SK-N-SH (cell line): Measurements from ENCODE around the gene CMYA5. TPM values are rescaled to one million over a fixed set of nuclear protein-coding genes. Genes with fewer than 3 reads are reported as not detected.

Source experiments
- CTCF ChIA-PET: fragments of 300-600, 350-600 bp; formaldehyde crosslinking; extraction: SDS; loops from one replicate; lab custom pipeline; 2021; lab: Yijun Ruan, JAX
- POLR2A ChIA-PET: fragments of 350-600 bp; sonication (Branson Sonifier 250); formaldehyde crosslinking; extraction: SDS; loops from one replicate; lab custom pipeline; 2020; ENCODE audit warnings: antibody characterized with exemption, inconsistent platforms; lab: Yijun Ruan, JAX
- DNase-seq: peaks from one replicate; pipeline ENCODE4 v3.0.0; 2012
- H2AFZ ChIP-seq: fragments of 200-600 bp; sonication (generic); 2 replicates; pipeline ENCODE4 v1.8.1; 2016; ENCODE audit warnings: antibody characterized with exemption, mild to moderate bottlenecking, low read depth
- H3F3A ChIP-seq: fragments of 200-600 bp; sonication (generic); replicated peaks from 2 replicates; pipeline ENCODE3; 2016; ENCODE audit warnings: antibody characterized with exemption, mild to moderate bottlenecking; ENCODE audit not compliant: insufficient read depth
- H3K27ac ChIP-seq, 2 experiments: fragments of 200-500 bp in 1 of 2; fragments of 200-600 bp in 1 of 2; sonication (Bioruptor generic) in 1 of 2; sonication (generic), shearing (Covaris generic) in 1 of 2; 2 replicates each; pipeline versions ENCODE4 v1.5.1 to v1.6.1; 2014 to 2016; ENCODE audit warnings: low read depth in 2 of 2, inconsistent platforms in 1 of 2, low read length in 1 of 2, mild to moderate bottlenecking in 1 of 2, mixed read lengths in 1 of 2
- H3K27me3 ChIP-seq: fragments of 200-600 bp; sonication (generic), shearing (Covaris generic); 2 replicates; pipeline ENCODE4 v1.6.1; 2016; ENCODE audit warnings: mixed run types; ENCODE audit not compliant: insufficient read depth
- H3K36me3 ChIP-seq, 2 experiments: fragments of 200-500 bp in 1 of 2; fragments of 200-600 bp in 1 of 2; sonication (Bioruptor generic) in 1 of 2; sonication (generic) in 1 of 2; replicated peaks in 1 of 2; 2 replicates each; pipeline versions ENCODE3 to v1.5.1; 2014 to 2016; ENCODE audit warnings: low read length in 1 of 2, mild to moderate bottlenecking in 1 of 2; ENCODE audit not compliant: insufficient read depth in 2 of 2, control insufficient read depth in 1 of 2
- H3K4me1 ChIP-seq, 2 experiments: fragments of 200-500 bp in 1 of 2; fragments of 200-600 bp in 1 of 2; sonication (Bioruptor generic) in 1 of 2; sonication (generic), shearing (Covaris generic) in 1 of 2; 2 replicates each; pipeline versions ENCODE4 v1.5.1 to v1.6.1; 2014 to 2016; ENCODE audit warnings: low read depth in 1 of 2, low read length in 1 of 2, mixed run types in 1 of 2; ENCODE audit not compliant: insufficient read depth in 2 of 2, control insufficient read depth in 1 of 2
- H3K4me2 ChIP-seq: fragments of 200-600 bp; sonication (generic), shearing (Covaris generic); 2 replicates; pipeline ENCODE4 v1.6.1; 2017; ENCODE audit warnings: mixed run types
- H3K4me3 ChIP-seq, 2 experiments: fragments of 200-500 bp in 1 of 2; fragments of 200-600 bp in 1 of 2; sonication (Bioruptor generic) in 1 of 2; sonication (generic), shearing (Covaris generic) in 1 of 2; 2 replicates each; pipeline versions ENCODE4 v1.5.1 to v1.8.1; 2014 to 2016; ENCODE audit warnings: low read depth in 2 of 2, inconsistent platforms in 1 of 2, low read length in 1 of 2, mild to moderate bottlenecking in 1 of 2, mixed read lengths in 1 of 2, moderate library complexity in 1 of 2
- H3K79me2 ChIP-seq: fragments of 200-600 bp; sonication (generic); 2 replicates; pipeline ENCODE4 v1.8.1; 2017; ENCODE audit warnings: mild to moderate bottlenecking; ENCODE audit not compliant: insufficient read depth
- H3K9ac ChIP-seq: fragments of 200-600 bp; sonication (generic); 2 replicates; pipeline ENCODE4 v1.6.1; 2017; ENCODE audit warnings: mixed run types
- H3K9me2 ChIP-seq: fragments of 200-600 bp; sonication (generic); 2 replicates; pipeline ENCODE4 v1.6.1; 2017; ENCODE audit warnings: mixed run types
- H3K9me3 ChIP-seq: fragments of 200-600 bp; sonication (generic); 2 replicates; pipeline ENCODE4 v1.6.1; 2017; ENCODE audit warnings: mixed run types, mild to moderate bottlenecking, moderate library complexity
- H4K20me1 ChIP-seq: fragments of 200-600 bp; sonication (generic); 2 replicates; pipeline ENCODE4 v1.6.1; 2017; ENCODE audit warnings: mild to moderate bottlenecking, mixed run types; ENCODE audit not compliant: insufficient read depth
- ELF1 ChIP-seq: IDR thresholded peaks from 2 replicates; pipeline ENCODE4 v1.4.0; 2012
- EP300 ChIP-seq, 2 experiments: IDR thresholded peaks; 2 replicates each; pipeline versions ENCODE4 v1.4.0 to v1.6.1; 2012; ENCODE audit warnings: borderline replicate concordance in 1 of 2, low read depth in 1 of 2, low read length in 1 of 2
- GABPA ChIP-seq: IDR thresholded peaks from 2 replicates; pipeline ENCODE4 v1.4.0; 2012; ENCODE audit warnings: low read depth, mild to moderate bottlenecking
- MXI1 ChIP-seq: IDR thresholded peaks from 2 replicates; pipeline ENCODE4 v1.6.1; 2012; ENCODE audit warnings: mild to moderate bottlenecking, low read depth, low read length, improper control_type of control experiment
- NFIC ChIP-seq: IDR thresholded peaks from 2 replicates; pipeline ENCODE4 v1.4.0; 2012; ENCODE audit warnings: borderline replicate concordance
- NRF1 ChIP-seq: IDR thresholded peaks from 2 replicates; pipeline ENCODE4 v1.6.1; 2012; ENCODE audit warnings: low read depth, mild to moderate bottlenecking, low read length
- POLR2AphosphoS5 ChIP-seq: IDR thresholded peaks from 2 replicates; pipeline ENCODE4 v1.6.1; 2012; ENCODE audit warnings: low read depth, low read length
- RFX5 ChIP-seq: IDR thresholded peaks from 2 replicates; pipeline ENCODE4 v1.6.1; 2012; ENCODE audit warnings: mild to moderate bottlenecking, improper control_type of control experiment, low read length
- RXRA ChIP-seq: IDR thresholded peaks from 2 replicates; pipeline ENCODE4 v1.4.0; 2012; ENCODE audit warnings: low read depth, mild to moderate bottlenecking, borderline replicate concordance
- TCF12 ChIP-seq: IDR thresholded peaks from 2 replicates; pipeline ENCODE4 v1.4.0; 2012
- TEAD4 ChIP-seq: IDR thresholded peaks from 2 replicates; pipeline ENCODE4 v1.4.0; 2012; ENCODE audit warnings: mild to moderate bottlenecking, borderline replicate concordance; ENCODE audit not compliant: insufficient read depth
- YY1 ChIP-seq: IDR thresholded peaks from 2 replicates; pipeline ENCODE4 v1.4.0; 2012; ENCODE audit warnings: low read depth, mild to moderate bottlenecking
- WGBS: methylation state at CpG from one replicate; pipeline ENCODE4 v1.1.6; 2017; ENCODE audit warnings: low lambda C conversion rate; 5-methylcytosine and 5-hydroxymethylcytosine counted together
- polyA plus RNA-seq, 3 experiments: library from polyadenylated mRNA; depleted of rRNA; stranded (reverse); fragments of >200 nt; gene quantifications; 2 replicates each; pipeline ENCODE4 v1.2.3, GENCODE V29; 2012
- TF ChIP-seq, protein P1 (sequence below): IDR thresholded peaks from 2 replicates; pipeline ENCODE4; 2012
- TF ChIP-seq, protein P2 (sequence below): fragments of 150-350 bp; IDR thresholded peaks from 2 replicates; pipeline ENCODE4 v1.6.1; 2016; ENCODE audit warnings: mild to moderate bottlenecking, low read depth, low read length
- TF ChIP-seq, protein P3 (sequence below): IDR thresholded peaks from 2 replicates; pipeline ENCODE4 v1.4.0; 2012; ENCODE audit warnings: low read depth, borderline replicate concordance
- TF ChIP-seq, protein P4 (sequence below): IDR thresholded peaks from 2 replicates; pipeline ENCODE4 v1.6.1; 2012; ENCODE audit warnings: mild to moderate bottlenecking, low read depth, low read length, moderate library complexity
- TF ChIP-seq, protein P5 (sequence below): fragments of 150-350 bp; IDR thresholded peaks from 2 replicates; pipeline ENCODE4 v1.6.1; 2017; ENCODE audit warnings: antibody characterized with exemption, low read length, low read depth, borderline replicate concordance

CMYA5 gene
- polyA plus RNA-seq, 1 of the 3 experiments (the other 2 are of a cell fraction) = 0.12 TPM

DNA sequence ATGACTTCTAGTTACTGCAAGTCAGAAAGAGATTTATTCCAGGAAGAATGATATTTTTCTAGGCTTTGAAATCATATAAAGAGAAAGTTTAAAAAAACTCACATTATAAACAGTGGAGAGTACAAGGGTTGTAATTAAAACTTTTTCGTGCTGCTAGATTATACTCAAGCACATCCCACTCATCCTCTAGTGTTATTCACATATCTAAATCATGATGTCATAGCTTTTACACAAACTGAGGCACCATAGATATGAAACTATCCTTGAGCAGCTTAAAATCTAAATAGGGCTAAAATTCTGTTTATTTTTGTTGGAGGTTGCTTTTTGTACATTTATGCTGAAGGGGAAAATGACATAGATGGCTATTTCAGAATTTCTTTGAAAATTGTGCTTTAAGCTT lies 47.4 kb upstream of the CMYA5 start:
- Histone ChIP-seq H3K27ac (no peak overlapping the region), H3F3A (peaks cover 4% of the 10 kb centered on the region), H4K20me1 (no peaks in the 10 kb centered on the region), H3K9ac (no peak overlapping the region), H3K4me2 (no peak overlapping the region), H3K27me3 (no peaks in the 10 kb centered on the region), H3K4me3 (no peak overlapping the region), H3K4me1 (no peaks in the 10 kb centered on the region; a peak in 1 of 4 replicates), H3K9me3 (no peaks in the 10 kb centered on the region), H3K9me2 (no peaks in the 10 kb centered on the region), H3K36me3 (peaks cover 73 to 80% of the 10 kb centered on the region in 2 experiments), H2AFZ (no peak overlapping the region), H3K79me2 (peaks cover 26% of the 10 kb centered on the region)
- DNase-seq = no peak
- WGBS = 90% methylated on average over 1 of the region's 1 CpG
- ChIA-PET CTCF (no interaction called here), POLR2A (no interaction called here)
- TF ChIP-seq, protein P1, sequence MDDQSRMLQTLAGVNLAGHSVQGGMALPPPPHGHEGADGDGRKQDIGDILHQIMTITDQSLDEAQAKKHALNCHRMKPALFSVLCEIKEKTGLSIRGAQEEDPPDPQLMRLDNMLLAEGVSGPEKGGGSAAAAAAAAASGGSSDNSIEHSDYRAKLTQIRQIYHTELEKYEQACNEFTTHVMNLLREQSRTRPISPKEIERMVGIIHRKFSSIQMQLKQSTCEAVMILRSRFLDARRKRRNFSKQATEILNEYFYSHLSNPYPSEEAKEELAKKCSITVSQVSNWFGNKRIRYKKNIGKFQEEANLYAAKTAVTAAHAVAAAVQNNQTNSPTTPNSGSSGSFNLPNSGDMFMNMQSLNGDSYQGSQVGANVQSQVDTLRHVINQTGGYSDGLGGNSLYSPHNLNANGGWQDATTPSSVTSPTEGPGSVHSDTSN = no peak
- TF ChIP-seq YY1 (no peak), GABPA (no peak), NFIC (no peak), RXRA (no peak), RFX5 (no peak), POLR2AphosphoS5 (no peak), ELF1 (no peak), TCF12 (no peak), MXI1 (no peak), NRF1 (no peak)
- TF ChIP-seq, protein P2, sequence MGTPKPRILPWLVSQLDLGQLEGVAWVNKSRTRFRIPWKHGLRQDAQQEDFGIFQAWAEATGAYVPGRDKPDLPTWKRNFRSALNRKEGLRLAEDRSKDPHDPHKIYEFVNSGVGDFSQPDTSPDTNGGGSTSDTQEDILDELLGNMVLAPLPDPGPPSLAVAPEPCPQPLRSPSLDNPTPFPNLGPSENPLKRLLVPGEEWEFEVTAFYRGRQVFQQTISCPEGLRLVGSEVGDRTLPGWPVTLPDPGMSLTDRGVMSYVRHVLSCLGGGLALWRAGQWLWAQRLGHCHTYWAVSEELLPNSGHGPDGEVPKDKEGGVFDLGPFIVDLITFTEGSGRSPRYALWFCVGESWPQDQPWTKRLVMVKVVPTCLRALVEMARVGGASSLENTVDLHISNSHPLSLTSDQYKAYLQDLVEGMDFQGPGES = no peak

DNA sequence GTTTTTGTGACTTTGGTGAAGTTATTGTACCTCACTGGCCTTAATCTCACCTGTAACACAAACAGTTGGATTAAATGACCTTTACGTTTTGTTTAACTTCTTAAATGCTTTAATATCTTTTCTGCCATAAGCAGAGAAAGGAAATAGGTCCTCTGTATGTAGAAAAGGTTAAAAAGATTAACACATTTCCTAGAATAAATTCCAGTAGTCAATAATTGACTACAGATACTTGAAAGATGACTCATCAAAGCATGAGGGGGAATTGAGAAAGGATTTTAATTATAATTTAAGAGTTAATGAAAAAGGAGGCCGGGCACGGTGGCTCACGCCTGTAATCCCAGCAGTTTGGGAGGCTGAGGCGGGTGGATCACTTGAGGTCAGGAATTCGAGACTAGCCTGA lies 35.8 kb upstream of the CMYA5 start:
- Histone ChIP-seq H3K4me2 (no peak overlapping the region), H3K9me3 (no peaks in the 10 kb centered on the region), H3K27me3 (no peaks in the 10 kb centered on the region), H3K4me3 (no peak overlapping the region), H2AFZ (no peak overlapping the region), H3K4me1 (no peaks in the 10 kb centered on the region; a peak in 1 of 4 replicates), H3K9ac (no peak overlapping the region), H3K27ac (no peak overlapping the region), H3K79me2 (peaks cover 4% of the 10 kb centered on the region), H4K20me1 (no peaks in the 10 kb centered on the region), H3F3A (peaks cover 11% of the 10 kb centered on the region), H3K36me3 (peaks cover 73 to 75% of the 10 kb centered on the region in 2 experiments), H3K9me2 (no peaks in the 10 kb centered on the region)
- POLR2A ChIA-PET = no interaction called here
- DNase-seq = no peak
- CTCF ChIA-PET = interaction anchor here (0.6 to 1.7 kb wide), 2 partner anchors 9 to 26 kb away, joined by 3 to 4 read pairs; no protein-coding TSS in a partner anchor
- WGBS = 91% methylated on average over 6 of the region's 6 CpGs
- TF ChIP-seq, protein P3, sequence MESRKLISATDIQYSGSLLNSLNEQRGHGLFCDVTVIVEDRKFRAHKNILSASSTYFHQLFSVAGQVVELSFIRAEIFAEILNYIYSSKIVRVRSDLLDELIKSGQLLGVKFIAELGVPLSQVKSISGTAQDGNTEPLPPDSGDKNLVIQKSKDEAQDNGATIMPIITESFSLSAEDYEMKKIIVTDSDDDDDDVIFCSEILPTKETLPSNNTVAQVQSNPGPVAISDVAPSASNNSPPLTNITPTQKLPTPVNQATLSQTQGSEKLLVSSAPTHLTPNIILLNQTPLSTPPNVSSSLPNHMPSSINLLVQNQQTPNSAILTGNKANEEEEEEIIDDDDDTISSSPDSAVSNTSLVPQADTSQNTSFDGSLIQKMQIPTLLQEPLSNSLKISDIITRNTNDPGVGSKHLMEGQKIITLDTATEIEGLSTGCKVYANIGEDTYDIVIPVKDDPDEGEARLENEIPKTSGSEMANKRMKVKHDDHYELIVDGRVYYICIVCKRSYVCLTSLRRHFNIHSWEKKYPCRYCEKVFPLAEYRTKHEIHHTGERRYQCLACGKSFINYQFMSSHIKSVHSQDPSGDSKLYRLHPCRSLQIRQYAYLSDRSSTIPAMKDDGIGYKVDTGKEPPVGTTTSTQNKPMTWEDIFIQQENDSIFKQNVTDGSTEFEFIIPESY = no peak
- TF ChIP-seq MXI1 = no peak
- TF ChIP-seq, protein P4, sequence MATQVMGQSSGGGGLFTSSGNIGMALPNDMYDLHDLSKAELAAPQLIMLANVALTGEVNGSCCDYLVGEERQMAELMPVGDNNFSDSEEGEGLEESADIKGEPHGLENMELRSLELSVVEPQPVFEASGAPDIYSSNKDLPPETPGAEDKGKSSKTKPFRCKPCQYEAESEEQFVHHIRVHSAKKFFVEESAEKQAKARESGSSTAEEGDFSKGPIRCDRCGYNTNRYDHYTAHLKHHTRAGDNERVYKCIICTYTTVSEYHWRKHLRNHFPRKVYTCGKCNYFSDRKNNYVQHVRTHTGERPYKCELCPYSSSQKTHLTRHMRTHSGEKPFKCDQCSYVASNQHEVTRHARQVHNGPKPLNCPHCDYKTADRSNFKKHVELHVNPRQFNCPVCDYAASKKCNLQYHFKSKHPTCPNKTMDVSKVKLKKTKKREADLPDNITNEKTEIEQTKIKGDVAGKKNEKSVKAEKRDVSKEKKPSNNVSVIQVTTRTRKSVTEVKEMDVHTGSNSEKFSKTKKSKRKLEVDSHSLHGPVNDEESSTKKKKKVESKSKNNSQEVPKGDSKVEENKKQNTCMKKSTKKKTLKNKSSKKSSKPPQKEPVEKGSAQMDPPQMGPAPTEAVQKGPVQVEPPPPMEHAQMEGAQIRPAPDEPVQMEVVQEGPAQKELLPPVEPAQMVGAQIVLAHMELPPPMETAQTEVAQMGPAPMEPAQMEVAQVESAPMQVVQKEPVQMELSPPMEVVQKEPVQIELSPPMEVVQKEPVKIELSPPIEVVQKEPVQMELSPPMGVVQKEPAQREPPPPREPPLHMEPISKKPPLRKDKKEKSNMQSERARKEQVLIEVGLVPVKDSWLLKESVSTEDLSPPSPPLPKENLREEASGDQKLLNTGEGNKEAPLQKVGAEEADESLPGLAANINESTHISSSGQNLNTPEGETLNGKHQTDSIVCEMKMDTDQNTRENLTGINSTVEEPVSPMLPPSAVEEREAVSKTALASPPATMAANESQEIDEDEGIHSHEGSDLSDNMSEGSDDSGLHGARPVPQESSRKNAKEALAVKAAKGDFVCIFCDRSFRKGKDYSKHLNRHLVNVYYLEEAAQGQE = no peak
- no peak for TF ChIP-seq NRF1
- TF ChIP-seq GABPA = no peak
- no peak for TF ChIP-seq ELF1
- TF ChIP-seq TCF12 = no peak
- no peak for TF ChIP-seq RXRA
- no peak for TF ChIP-seq TEAD4
- no peak for TF ChIP-seq EP300 (IDR thresholded peaks at IDR 0.05; ENCODE audit: borderline replicate concordance in 1 of 2, low read depth in 1 of 2, low read length in 1 of 2)
- TF ChIP-seq, protein P5, sequence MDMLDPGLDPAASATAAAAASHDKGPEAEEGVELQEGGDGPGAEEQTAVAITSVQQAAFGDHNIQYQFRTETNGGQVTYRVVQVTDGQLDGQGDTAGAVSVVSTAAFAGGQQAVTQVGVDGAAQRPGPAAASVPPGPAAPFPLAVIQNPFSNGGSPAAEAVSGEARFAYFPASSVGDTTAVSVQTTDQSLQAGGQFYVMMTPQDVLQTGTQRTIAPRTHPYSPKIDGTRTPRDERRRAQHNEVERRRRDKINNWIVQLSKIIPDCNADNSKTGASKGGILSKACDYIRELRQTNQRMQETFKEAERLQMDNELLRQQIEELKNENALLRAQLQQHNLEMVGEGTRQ = no peak
